Measurements from ENCODE around the gene NR4A3.

DNA sequence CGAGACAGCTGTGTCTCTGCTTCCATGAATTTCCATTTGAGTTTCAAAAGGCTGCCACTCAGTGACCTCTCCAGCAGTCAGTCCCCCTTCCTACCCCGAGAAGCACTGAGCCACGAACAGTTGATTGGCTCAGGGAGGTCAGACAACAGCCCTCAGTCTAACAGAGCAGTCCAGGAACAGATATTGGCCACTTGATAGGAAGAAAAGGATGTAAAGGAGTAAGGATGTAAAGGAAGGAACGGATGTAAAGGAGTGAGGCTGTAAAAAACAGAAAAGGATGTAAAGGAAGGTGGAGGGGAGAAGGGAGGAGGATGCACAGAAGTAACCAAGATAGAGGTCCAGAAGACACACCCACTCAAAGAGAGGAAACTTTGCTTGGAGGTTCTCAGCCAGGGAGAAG is 3.2 kb upstream of the NR4A3 start:
- TF ChIP-seq, protein P1, sequence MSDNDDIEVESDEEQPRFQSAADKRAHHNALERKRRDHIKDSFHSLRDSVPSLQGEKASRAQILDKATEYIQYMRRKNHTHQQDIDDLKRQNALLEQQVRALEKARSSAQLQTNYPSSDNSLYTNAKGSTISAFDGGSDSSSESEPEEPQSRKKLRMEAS (IDR thresholded peaks at IDR 0.05), result no peak
- TF ChIP-seq YY1 (IDR thresholded peaks at IDR 0.05; ENCODE audit: low read depth) (no peak), RAD21 (IDR thresholded peaks at IDR 0.05; ENCODE audit: low read depth) (no peak)

All from Ishikawa (cell line).